ACHN (cell line): ENCODE data around the gene SLC25A20.

Experiments
- DNase-seq: peaks from one replicate; pipeline ENCODE4 v3.0.0-alpha.2; 2015
- in situ Hi-C: cut with HindIII; loops from 2 replicates; pipeline ENCODE4 v1.10.0; 2017; ENCODE audit warnings: low sequenced_read_pairs, low pct_ligation_motif_present, low pct_unique_long_range_greater_than_20kb

SLC25A20 gene, protein sequence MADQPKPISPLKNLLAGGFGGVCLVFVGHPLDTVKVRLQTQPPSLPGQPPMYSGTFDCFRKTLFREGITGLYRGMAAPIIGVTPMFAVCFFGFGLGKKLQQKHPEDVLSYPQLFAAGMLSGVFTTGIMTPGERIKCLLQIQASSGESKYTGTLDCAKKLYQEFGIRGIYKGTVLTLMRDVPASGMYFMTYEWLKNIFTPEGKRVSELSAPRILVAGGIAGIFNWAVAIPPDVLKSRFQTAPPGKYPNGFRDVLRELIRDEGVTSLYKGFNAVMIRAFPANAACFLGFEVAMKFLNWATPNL

DNA sequence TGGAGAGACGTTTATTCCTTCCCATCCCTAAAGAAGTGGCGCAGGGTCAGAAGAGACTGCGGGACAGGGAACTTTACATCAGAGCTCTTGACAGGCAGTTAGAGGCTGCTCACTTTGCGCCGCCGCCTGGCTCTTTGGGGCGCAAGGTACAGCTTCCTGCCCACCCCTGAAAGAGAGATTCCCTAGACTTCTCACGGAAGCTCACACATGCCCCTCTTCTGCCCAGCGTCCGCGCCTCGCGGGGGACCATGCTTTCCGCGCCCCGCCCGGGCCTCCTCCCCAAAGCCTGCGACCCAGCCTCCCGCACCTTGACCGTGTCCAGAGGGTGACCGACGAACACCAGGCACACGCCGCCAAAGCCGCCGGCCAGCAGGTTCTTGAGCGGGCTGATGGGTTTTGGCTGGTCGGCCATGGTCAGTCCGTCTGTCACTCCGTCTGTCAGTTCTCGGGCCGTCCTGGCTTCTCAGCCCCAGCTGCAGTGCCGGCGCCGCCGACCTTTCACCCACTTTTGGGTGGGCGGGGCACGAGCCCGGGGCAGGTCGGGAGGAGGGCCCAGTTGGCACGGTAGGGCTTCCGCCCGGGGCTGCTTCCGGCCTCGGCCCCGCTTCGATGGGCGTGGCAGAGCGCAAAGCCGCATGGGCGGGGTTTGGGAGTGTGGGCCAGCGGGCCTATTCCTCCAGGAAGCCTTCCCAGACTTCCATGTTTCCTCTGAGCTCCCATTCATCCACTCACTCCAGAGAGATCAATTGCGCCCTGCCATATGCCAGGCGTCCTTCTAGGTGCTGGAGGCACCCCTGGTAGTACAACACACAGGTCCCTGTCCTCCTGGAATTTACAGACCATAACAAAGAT is at the start of gene SLC25A20:
Gene SLC25A20, minus strand, starts transcription at position 500 of the 852 bp plus-strand sequence. Its CDS starts 88 bp downstream, at position 412.
- in situ Hi-C loops = no loop called here
- peak; percentile 90 for DNase-seq

DNA sequence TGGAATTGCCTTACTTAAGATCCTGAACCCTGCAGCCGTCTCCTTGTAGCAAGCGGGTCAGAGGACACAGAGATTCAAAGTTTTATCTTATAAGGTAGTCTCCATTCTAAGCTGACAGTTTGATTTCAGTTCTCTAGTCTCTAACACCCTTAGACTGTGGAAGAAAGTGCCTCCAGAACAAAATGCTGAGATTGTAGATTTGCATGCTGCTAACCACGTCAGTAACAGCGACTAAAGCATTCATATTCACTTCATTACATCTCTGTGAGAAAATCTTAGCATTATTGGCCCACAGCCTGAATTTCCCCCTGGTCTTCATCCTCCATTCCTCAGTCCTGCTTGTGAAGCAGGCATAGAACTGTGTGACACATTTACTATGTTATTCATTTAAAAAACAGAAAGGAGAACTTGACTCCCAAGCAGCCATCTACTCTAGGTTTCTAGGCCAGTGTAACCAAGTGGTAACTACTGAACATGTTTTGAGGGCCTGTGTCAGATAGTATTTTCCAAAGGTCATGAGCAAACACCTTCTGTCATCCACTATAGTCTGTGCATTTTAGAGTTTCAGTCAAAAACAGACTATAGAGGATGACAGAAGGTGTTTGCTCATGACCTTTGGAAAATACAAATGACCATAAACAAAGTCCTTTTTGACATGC is 47.3 kb upstream of the SLC25A20 start:
- in situ Hi-C loops = no loop called here
- DNase-seq = no peak

DNA sequence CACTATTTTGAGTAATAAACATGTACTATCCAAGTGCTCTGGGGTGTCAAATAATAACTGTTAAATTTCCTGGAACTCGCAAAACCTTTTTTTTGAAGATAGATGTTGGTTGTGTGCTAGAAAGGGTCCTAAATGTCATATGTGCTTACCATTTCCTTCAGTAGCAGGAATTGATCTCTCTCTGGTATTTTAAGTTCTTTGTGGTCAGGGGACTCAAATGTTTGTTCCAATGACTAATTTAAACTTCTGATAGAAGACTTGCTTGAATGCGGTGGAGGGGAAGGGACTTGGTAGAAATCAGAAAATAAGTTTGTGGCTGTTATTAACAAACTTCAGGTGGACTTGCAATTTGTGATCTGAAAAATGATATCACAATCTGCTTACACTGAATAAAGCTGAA is 46.8 kb upstream of the SLC25A20 start:
- DNase-seq = no peak
- in situ Hi-C loops = no loop called here

DNA sequence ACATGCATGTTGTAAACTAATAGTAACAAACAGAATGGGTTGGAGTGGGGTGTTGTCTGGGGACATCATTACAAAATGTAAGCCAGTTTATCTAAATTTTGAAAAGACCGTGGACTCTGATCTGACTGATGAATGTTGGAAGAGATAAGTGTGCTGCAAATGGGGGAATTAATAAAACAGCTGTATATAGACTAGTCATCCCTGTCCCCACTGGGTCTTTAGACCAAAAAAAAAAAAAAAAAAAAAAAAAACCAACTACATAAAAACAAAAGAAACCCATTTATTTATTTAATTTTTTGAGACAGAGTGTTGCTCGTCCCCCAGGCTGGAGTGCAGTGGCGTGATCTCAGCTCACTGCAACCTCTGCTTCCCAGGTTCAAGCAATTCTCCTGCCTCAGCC is 40.0 kb upstream of the SLC25A20 start:
- in situ Hi-C loops = no loop called here
- no peak for DNase-seq

DNA sequence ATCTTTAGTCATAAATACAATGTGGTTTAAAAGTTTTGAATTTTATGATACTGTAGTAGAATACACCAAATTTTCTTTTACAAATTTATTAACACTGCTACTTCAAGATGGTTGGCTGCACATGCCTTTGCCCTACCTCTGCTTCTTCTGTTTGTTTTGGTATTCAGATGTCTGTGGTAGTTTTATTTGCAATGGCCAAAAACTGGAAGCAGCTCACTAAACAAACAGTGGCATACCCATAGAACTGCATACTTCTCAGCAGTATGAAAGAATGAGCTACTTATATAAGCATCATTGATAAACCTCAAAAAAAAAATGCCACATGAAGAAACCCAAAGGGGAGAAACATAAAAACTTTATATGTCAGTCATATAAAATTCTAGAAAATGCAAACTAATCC is 39.5 kb upstream of the SLC25A20 start:
- no peak for DNase-seq
- in situ Hi-C loops = no loop called here

DNA sequence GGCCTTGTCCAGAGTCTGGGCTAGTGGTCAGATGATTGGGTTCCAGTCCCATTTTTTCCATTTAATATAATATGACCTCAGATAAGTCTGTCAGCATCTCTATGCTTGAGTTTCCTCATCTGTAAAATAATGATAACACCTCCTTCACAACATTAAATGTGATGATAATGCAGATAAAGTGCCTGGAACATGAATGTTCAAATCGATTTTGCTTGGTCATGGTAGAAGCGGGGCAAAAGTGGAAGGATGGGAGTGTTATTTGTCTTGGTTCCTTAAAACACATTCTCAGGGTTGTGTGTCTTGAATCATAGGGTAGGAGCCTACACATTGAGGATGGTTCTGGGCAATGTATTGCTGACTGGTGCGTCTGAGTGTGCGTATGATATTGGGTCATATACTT is 36.8 kb upstream of the SLC25A20 start:
- DNase-seq = no peak
- in situ Hi-C loops = no loop called here

DNA sequence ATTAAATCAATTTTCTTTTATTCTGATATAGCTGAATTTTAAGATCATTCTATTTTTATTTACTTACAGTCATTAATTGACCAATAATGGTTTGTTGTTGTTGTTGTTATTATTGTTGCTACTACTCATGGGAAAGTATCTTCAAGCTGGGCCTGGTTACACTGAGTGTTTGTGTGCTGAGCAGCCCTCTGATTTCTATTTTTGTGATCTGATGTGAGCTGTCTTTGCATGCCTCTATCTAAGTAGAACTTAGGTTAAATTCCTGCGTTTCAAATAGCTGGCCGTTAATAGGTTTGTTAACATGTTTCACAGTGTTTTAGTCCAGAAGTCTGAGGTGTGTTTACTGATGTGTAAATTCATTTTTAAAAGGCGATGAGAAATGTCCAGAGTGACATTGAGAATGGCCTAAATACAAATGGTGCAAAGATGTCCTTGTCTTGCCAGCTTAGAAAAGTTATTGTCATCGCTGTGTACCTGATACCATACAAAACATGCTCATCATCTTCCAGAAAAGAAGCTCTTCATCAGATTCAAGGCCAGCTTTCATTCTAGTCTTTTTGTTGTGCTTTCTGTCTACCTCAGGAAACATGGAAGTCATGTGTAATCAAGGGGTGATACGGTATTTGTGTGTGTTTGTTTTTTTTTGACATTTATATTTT is 35.8 kb upstream of the SLC25A20 start:
- DNase-seq = no peak
- in situ Hi-C loops = no loop called here

DNA sequence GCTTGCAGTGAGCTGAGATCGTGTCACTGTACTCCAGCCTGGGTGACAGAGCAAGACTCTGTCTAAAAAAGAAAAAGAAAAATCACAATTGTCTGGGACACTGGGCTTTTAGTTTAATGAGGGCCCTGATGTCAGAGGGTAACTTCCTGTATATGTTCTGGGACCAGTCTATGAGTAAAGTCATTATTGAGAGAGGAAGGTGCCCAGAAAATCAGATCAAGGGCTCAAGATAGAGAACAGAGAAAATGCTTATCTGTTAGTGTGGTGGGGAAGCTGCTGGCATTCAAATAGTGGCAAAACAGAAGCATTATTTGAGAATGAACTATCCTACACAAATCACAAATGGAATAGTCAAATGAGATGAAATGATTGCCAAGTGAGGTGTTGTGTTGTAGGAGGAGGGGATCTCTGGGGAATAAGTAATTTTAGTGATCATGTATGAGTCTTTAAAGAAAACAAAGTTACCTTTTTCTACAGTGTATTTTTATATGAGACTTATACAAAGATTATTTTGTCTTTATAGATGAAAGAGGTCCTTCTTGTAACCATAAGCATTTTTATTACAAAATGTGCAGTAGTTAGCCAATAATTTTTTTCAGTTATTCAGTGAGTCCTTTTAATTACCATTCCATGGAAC is 33.4 kb upstream of the SLC25A20 start:
- in situ Hi-C loops = no loop called here

DNA sequence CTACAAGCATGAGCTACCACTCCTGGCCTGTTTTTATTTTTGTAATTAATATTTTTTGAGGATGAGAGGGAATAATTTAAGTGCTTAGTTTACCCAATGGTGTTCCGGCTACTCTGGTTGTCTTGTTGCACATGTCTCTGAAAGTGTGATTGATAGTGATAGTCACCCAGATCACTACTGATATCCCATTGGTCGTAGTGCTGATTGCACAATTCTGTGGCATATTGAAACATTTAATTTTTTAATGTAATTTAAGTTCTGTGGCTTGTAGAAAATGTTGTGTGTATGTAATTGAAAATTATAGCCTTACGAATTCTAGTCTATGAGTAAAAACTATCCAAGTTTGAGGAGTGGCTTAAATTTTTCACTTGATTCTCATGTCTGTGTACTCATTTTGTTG is 31.9 kb upstream of the SLC25A20 start:
- in situ Hi-C loops = no loop called here
- no peak for DNase-seq

More for the DNA sequence above, 33.4 kb upstream of the SLC25A20 start:
- no peak for DNase-seq

DNA sequence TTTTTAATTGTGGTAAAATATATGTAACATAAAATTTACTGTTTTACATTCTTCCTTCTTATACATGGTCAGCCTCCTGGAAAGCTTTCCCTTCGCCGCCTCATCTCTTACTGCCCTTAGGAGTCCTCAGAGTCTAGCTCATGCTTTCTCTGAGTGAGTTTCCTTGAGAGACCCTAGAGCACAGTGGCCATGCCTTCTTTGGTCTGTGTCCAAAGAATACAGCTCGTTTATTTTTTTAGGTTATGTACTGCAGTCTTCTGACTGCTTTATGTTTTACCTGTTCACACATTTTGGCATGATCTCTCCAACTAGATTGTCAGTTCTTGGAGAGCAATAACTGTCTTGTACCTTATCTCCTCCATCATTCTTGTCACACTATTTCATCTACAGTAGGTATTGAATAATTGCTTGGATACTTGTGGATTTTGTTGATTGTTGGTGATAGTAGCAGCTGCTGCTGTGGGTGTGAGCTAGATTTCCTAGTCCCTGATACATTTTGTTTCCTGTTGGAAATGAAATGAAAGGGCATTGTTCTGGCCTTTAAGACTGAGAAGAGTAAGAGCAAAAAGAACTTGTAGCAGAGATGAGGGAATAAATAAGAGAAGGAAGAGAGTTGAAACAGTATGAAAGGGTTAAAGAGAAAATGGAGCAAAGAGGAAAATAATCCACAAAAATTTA is 30.8 kb upstream of the SLC25A20 start:
- in situ Hi-C loops = no loop called here
- DNase-seq = no peak

DNA sequence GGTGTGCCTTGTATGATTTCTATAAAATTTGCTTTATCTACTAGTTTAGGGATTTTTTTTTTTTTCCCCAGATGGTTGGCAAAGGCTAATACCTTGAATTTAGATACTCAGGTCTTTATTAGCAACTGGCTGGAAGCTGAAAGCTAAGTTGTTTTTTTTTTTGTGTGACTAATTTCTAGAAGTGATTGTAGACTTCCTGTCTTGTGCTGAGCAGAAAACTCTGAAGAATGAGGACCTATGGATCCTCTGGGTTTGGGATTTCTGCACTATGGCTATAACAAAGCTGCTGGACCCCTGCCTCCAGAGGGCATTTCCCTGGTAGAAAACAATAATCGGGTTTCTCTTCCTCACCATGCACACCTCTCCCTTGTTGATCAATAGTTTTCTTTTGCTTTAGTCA is 30.0 kb upstream of the SLC25A20 start:
- in situ Hi-C loops = no loop called here
- DNase-seq = no peak

DNA sequence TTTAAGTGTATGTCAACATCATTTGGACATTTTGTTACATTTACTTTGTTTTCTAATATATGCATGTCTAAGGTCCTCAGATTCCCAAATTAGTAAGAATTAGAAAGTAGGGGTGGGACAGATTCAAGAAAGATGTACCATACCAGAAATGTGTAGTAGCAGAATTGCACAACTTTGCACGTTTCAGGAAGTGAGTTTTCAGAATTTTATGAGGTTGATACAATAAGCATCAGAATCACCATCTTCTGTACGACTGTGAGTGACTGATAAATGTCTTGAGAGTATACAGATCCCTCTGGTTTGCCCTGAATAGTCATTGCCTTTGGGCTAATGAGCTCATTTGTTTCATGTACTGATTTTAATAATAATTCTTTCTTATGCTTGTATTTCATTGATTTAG is 29.2 kb upstream of the SLC25A20 start:
- in situ Hi-C loops = no loop called here
- DNase-seq = no peak

DNA sequence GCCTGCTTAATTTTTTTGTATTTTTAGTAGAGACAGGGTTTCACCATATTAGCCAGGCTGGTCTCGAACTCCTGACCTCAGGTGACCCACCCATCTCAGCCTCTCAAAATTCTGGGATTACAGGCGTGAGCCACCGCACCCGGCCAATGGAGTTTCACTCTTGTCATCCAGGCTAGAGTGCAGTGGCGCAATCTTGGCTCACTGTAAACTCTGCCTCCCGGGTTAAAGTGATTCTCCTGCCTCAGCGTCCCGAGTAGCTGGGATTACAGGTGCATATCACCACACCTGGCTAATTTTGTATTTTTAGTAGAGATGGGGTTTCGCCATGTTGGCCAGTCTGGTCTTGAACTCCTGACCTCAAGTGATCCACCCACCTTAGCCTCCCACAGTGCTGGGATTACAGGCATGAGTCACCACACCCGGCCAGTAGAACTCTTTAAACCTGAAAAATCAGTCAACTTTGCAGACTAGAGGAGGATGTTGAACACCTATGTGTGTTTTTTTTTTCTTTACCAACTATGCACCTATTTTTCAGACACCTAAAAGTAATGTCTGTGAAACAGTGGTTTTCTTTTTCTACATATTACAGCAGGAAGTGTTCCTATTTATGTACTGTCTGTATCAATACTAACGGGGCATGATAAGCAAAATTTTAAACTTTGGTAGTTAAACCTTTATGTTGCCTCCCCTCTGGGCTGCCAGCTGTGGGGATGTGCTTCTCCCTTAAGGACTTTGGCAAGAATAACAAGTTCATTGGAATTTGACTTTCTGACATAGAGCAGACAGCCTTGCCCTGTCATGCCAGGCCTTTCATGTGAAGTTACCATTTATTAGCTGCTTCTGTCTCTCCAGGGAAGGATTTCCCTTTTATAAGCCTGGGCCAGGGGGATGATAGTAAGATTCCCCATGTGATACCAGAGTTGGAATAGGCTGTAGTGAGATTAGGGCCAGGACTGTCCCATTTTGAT is 28.0 kb upstream of the SLC25A20 start:
- in situ Hi-C loops = no loop called here
- no peak for DNase-seq

DNA sequence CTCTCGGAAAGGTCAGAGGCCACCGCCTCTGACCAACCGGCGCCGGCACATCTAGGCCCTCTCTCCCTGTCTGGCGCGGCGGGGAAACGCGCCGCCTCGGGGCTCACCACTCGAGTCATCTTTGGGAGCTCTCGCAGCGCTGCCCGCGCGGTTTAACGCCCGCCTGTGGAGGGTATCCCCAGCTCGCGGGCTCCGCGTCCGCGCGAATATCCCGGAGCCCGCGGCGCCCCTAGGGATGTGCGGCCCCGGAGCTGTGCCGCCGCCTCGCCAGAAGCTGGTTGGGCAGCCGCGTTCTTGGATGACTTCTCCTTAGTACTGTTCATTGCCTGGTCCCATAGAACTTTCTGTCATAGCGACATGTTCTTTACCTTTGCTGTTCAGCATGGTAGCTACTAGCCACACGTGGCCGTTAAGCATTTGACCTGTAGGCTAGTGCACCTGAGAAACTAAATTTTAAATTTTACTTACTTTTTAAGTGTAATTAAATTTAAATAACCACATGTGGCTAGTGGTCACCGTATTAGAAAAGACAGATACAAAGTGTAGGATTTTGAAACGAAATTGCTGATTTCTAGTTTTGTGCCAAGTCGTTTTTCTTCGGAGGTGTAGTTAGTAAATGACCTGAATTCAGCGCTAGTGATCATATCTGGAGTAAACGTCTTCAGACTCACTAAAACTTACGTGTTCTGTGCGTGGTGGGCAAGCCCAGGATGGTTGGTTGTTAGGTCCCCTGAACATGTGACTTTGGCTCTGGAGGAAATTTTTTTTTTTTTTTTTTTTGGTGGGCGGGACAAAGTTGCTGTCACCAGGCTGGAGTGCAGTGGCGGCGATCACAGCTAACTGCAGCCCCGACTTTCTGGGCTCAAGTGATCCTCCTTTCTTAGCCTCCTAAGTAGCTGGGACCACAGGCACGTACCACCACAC is 20.8 kb upstream of the SLC25A20 start:
- DNase-seq = peak; percentile 54
- in situ Hi-C loops = no loop called here

DNA sequence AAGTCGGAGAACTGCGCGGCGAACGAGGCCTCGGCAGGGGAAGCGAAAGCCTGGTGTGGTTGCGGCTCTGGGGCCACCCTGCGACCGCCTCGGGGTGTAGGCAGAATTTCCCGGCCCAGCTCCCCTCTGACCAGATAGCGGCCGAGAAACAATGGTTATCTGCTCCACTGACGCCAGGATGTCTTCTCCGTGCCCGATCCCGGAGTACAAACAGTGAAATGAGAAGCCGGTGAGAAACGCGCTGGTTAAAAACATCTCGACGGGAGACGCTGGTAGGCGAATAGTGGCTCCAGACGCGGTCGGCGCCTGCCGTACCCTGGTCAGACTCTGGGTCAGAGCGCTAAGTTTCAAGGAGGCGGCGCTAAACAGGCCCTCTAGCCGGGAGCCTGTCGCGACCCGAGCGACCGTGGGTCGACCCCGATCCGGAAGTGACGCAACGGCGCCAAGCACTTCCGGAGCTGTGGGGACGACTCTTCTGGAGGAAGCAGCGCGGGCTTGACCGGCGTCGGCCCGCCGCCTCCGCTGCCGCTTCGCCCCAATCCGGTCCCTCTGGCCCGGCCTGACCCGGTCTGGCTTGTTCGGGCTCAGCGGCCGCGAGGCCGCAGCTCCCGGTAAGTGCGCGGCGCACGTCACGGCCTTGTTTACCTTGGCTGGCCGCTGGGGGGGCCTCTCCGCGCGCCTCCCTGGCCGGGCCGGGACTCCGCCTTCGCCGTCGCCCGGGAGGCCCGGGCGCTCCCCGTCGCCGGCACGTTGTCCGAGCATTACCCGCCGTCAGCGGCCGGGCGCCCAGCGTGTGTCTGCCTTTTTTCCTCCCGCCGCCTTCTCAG is 19.9 kb upstream of the SLC25A20 start, which contains the start of gene ARIH2:
Gene ARIH2, plus strand, starts transcription at position 455 of the 827 bp plus-strand sequence. CDS start 8,717 bp downstream, outside the sequence.
- DNase-seq = peak; percentile 92
- in situ Hi-C loops = no loop called here
